Measurements from ENCODE around the gene IGFL3. TPM values are rescaled to one million over a fixed set of nuclear protein-coding genes. Genes with fewer than 3 reads are reported as not detected.
"Not testable (repeated sequence)": the region's sequence is repeated elsewhere in the genome, so short reads cannot be mapped to it uniquely, and the experiment has no call there.

The IGFL3 gene
- polyA plus RNA-seq, 1 of the 3 experiments (the other 2 are of a cell fraction): not detected

- Histone ChIP-seq H3K4me2 (no peak overlapping the region), H3K4me1 (ENCODE audit: control insufficient read depth in 1 of 2, insufficient read depth in 2 of 2, low read depth in 1 of 2, low read length in 1 of 2) (no peaks in the 10 kb centered on the region), H3K36me3 (replicated peaks in 1 of 2; ENCODE audit: control insufficient read depth in 1 of 2, insufficient read depth in 2 of 2, low read length in 1 of 2) (peaks cover 0 to 47% of the 10 kb centered on the region in 2 experiments), H3K79me2 (ENCODE audit: insufficient read depth) (no peaks in the 10 kb centered on the region), H3K4me3 (ENCODE audit: low read depth in 2 of 2, low read length in 1 of 2) (no peak overlapping the region), H3K27ac (ENCODE audit: low read depth in 2 of 2, low read length in 1 of 2) (no peak overlapping the region), H3F3A (replicated peaks; ENCODE audit: insufficient read depth) (peaks cover 5% of the 10 kb centered on the region), H3K9me3 (peaks cover 14% of the 10 kb centered on the region), H4K20me1 (ENCODE audit: insufficient read depth) (no peaks in the 10 kb centered on the region), H3K27me3 (ENCODE audit: insufficient read depth) (no peaks in the 10 kb centered on the region), H3K9me2 (no peaks in the 10 kb centered on the region), H3K9ac (no peak overlapping the region), H2AFZ (ENCODE audit: low read depth) (no peak overlapping the region)
- ChIA-PET CTCF (interaction anchor here (1.1 kb wide), 1 partner anchor 134 kb away, joined by 3 read pairs; no protein-coding TSS in a partner anchor), POLR2A (no interaction called here)
- 22% methylated on average over 3 of the region's 3 CpGs for WGBS (ENCODE audit: low lambda C conversion rate)
- DNase-seq: no peak
- no peak for TF ChIP-seq CHD2 (IDR thresholded peaks at IDR 0.05; ENCODE audit: low read length, partially characterized antibody)
- no peak for TF ChIP-seq RCOR1 (IDR thresholded peaks at IDR 0.05; ENCODE audit: low read length)
- TF ChIP-seq PBX3 (IDR thresholded peaks at IDR 0.05): no peak
- TF ChIP-seq GATA2 (CRISPR knock-in tag; IDR thresholded peaks at IDR 0.05): no peak
- TF ChIP-seq USF2 (IDR thresholded peaks at IDR 0.05; ENCODE audit: borderline replicate concordance, low read depth, low read length): no peak
- TF ChIP-seq NFIC (IDR thresholded peaks at IDR 0.05; ENCODE audit: borderline replicate concordance): no peak
Observed at GRCh38 chr19:46162731-46163130, 38.2 kb upstream of the IGFL3 start.

GRCh38 chr19:46161642-46162257 is 37.3 kb upstream of the IGFL3 start:
- CTCF ChIA-PET; H3K4me1 ChIP-seq (ENCODE audit: control insufficient read depth in 1 of 2, insufficient read depth in 2 of 2, low read depth in 1 of 2, low read length in 1 of 2); H3K9ac ChIP-seq: not testable (repeated sequence)

GRCh38 chr19:46160233-46160775 is 35.8 kb upstream of the IGFL3 start:
- no peak overlapping the region for H3K4me3 ChIP-seq (ENCODE audit: low read depth in 2 of 2, low read length in 1 of 2)
- H3K36me3 ChIP-seq (replicated peaks in 1 of 2; ENCODE audit: control insufficient read depth in 1 of 2, insufficient read depth in 2 of 2, low read length in 1 of 2): peaks cover 0 to 39% of the 10 kb centered on the region in 2 experiments
- H3K9me3 ChIP-seq: peaks cover 14% of the 10 kb centered on the region
- ChIA-PET POLR2A (no interaction called here), CTCF (interaction anchor here (1.3 kb wide), 1 partner anchor 18 kb away, joined by 3 read pairs; no protein-coding TSS in a partner anchor)
- no peaks in the 10 kb centered on the region for H3K4me1 ChIP-seq (ENCODE audit: control insufficient read depth in 1 of 2, insufficient read depth in 2 of 2, low read depth in 1 of 2, low read length in 1 of 2)
- no peaks in the 10 kb centered on the region for H3K27me3 ChIP-seq (ENCODE audit: insufficient read depth)
- H3K9ac ChIP-seq: no peak overlapping the region
- no peak overlapping the region for H3K4me2 ChIP-seq
- H3K79me2 ChIP-seq (ENCODE audit: insufficient read depth): no peaks in the 10 kb centered on the region
- H3K9me2 ChIP-seq: no peaks in the 10 kb centered on the region
- H4K20me1 ChIP-seq (ENCODE audit: insufficient read depth): no peaks in the 10 kb centered on the region
- no peak overlapping the region for H3K27ac ChIP-seq (ENCODE audit: low read depth in 2 of 2, low read length in 1 of 2)
- TF ChIP-seq RFX5 (IDR thresholded peaks at IDR 0.05; ENCODE audit: low read length): no peak
- TF ChIP-seq RAD21 (IDR thresholded peaks at IDR 0.05; ENCODE audit: low read length): no peak
- no peak for TF ChIP-seq PBX3 (IDR thresholded peaks at IDR 0.05)
- no peak for TF ChIP-seq RXRA (IDR thresholded peaks at IDR 0.05; ENCODE audit: borderline replicate concordance, low read depth)
- no peak for TF ChIP-seq MXI1 (IDR thresholded peaks at IDR 0.05; ENCODE audit: low read depth, low read length)
- no peak for TF ChIP-seq EP300 (IDR thresholded peaks at IDR 0.05; ENCODE audit: borderline replicate concordance in 1 of 2, low read depth in 1 of 2, low read length in 1 of 2)
- TF ChIP-seq MAX (IDR thresholded peaks at IDR 0.05; ENCODE audit: low read depth): no peak
- no peak overlapping the region for H2AFZ ChIP-seq (ENCODE audit: low read depth)
- WGBS (ENCODE audit: low lambda C conversion rate): 55% methylated on average over 1 of the region's 7 CpGs
- no peak for DNase-seq
- peaks cover 5% of the 10 kb centered on the region for H3F3A ChIP-seq (replicated peaks; ENCODE audit: insufficient read depth)

More at GRCh38 chr19:46161642-46162257, 37.3 kb upstream of the IGFL3 start:
- peaks cover 0 to 47% of the 10 kb centered on the region in 2 experiments for H3K36me3 ChIP-seq (replicated peaks in 1 of 2; ENCODE audit: control insufficient read depth in 1 of 2, insufficient read depth in 2 of 2, low read length in 1 of 2)
- H3K9me2 ChIP-seq; DNase-seq; H3K27ac ChIP-seq (ENCODE audit: low read depth in 2 of 2, low read length in 1 of 2); H4K20me1 ChIP-seq (ENCODE audit: insufficient read depth); H3K79me2 ChIP-seq (ENCODE audit: insufficient read depth); H3K4me2 ChIP-seq; POLR2A ChIA-PET; H3K4me3 ChIP-seq (ENCODE audit: low read depth in 2 of 2, low read length in 1 of 2); H2AFZ ChIP-seq (ENCODE audit: low read depth); H3F3A ChIP-seq (replicated peaks; ENCODE audit: insufficient read depth); H3K27me3 ChIP-seq (ENCODE audit: insufficient read depth): not testable (repeated sequence)
- peaks cover 14% of the 10 kb centered on the region for H3K9me3 ChIP-seq
- WGBS (ENCODE audit: low lambda C conversion rate): 2% methylated on average over 2 of the region's 2 CpGs

All from SK-N-SH (cell line).